ENCODE data around the gene BLZF1.

- TF ChIP-seq EZH2phosphoT487 (IDR thresholded peaks at IDR 0.05; ENCODE audit: borderline replicate concordance, low read length), result no peak
- no peak for TF ChIP-seq CTCF (IDR thresholded peaks at IDR 0.05; ENCODE audit: low read depth, low read length, poor library complexity, severe bottlenecking)
Measured at GRCh38 chr1:169340882-169341281, 27.1 kb upstream of the BLZF1 start.
